Endodermal cell (in vitro differentiated cells): ENCODE data around the gene MAML2. TPM values are rescaled to one million over a fixed set of nuclear protein-coding genes. Genes with fewer than 3 reads are reported as not detected.

ENCODE experiments used
- DNase-seq: peaks from one replicate; pipeline ENCODE4 v3.0.0-alpha.2; 2017
- H3K27ac ChIP-seq: 2 replicates; pipeline ENCODE4 v1.5.1; 2013; ENCODE audit warnings: mild to moderate bottlenecking, low read depth, low read length, moderate library complexity
- H3K27me3 ChIP-seq: 2 replicates; pipeline ENCODE4 v1.6.1; 2013; ENCODE audit warnings: mild to moderate bottlenecking, low read length, moderate library complexity; ENCODE audit not compliant: insufficient read depth, control insufficient read depth, poor library complexity, severe bottlenecking
- H3K36me3 ChIP-seq: 2 replicates; pipeline ENCODE4 v1.7.0; 2013; ENCODE audit warnings: mild to moderate bottlenecking, low read length, moderate library complexity; ENCODE audit not compliant: control insufficient read depth, insufficient read depth
- H3K4me1 ChIP-seq: one replicate; pipeline ENCODE4 v1.7.0; 2013; ENCODE audit warnings: low read length; ENCODE audit not compliant: control insufficient read depth, insufficient read depth
- H3K4me3 ChIP-seq: 2 replicates; pipeline ENCODE4 v1.5.1; 2013; ENCODE audit warnings: mild to moderate bottlenecking, low read length, moderate library complexity
- H3K9ac ChIP-seq: 2 replicates; pipeline ENCODE4 v1.6.1; 2013; ENCODE audit warnings: mild to moderate bottlenecking, low read length, moderate library complexity; ENCODE audit not compliant: poor library complexity, severe bottlenecking; ENCODE audit errors: extremely low read depth
- H3K9me3 ChIP-seq: 2 replicates; pipeline ENCODE4 v1.6.1; 2013; ENCODE audit warnings: mild to moderate bottlenecking, low read length, moderate library complexity; ENCODE audit not compliant: control insufficient read depth
- H3K27ac Mint-ChIP-seq: 2 replicates; pipeline ENCODE4 v1.8.0; 2020; ENCODE audit warnings: mixed read lengths
- H3K27me3 Mint-ChIP-seq: 2 replicates; pipeline ENCODE4 v1.8.0; 2021; ENCODE audit warnings: mild to moderate bottlenecking, mixed read lengths; ENCODE audit not compliant: insufficient read depth
- H3K36me3 Mint-ChIP-seq: 2 replicates; pipeline ENCODE4 v1.8.0; 2020; ENCODE audit warnings: low read depth, mixed read lengths
- H3K4me1 Mint-ChIP-seq: 2 replicates; pipeline ENCODE4 v1.8.0; 2020; ENCODE audit warnings: mixed read lengths
- H3K4me3 Mint-ChIP-seq: 2 replicates; pipeline ENCODE4 v1.8.0; 2020; ENCODE audit warnings: mild to moderate bottlenecking, moderate library complexity, mixed read lengths
- H3K9me3 Mint-ChIP-seq: 2 replicates; pipeline ENCODE4 v1.8.0; 2020; ENCODE audit warnings: mild to moderate bottlenecking, mixed read lengths
- CTCF ChIP-seq: fragments of 200-600 bp; sonication (generic); conservative IDR thresholded peaks from 2 replicates; pipeline ENCODE4 v1.5.0; 2021; ENCODE audit warnings: antibody characterized with exemption, mild to moderate bottlenecking
- WGBS, 2 experiments: methylation state at CpG; one replicate each; pipeline versions ENCODE4 v1.1.5 to v1.1.7; 2013; ENCODE audit warnings: missing lambda C conversion rate in 2 of 2, mixed read lengths in 1 of 2; ENCODE audit not compliant: insufficient coverage in 1 of 2, insufficient read length in 1 of 2; 5-methylcytosine and 5-hydroxymethylcytosine counted together
- total RNA-seq, 2 donors: library from RNA; stranded (reverse); fragmentation: NEBNext Ultra II Directional in 1 of 2; extraction: Animal tissue kit (Norgen Biotek cat#: 25700) in 1 of 2; gene quantifications; 2 replicates in 1 of 2; 3 replicates in 1 of 2; pipeline ENCODE4 v1.2.1, GENCODE V29; 2021

MAML2 gene
- total RNA-seq, 2 donors from 2014 or later, result 6.6 to 8.0 TPM

GRCh38 chr11:96178049-96178886 lies 164.7 kb downstream of the MAML2 start:
- H3K9ac ChIP-seq, result no peak overlapping the region
- H3K27me3 Mint-ChIP-seq, result no peaks in the 10 kb centered on the region
- H3K9me3 ChIP-seq, result no peaks in the 10 kb centered on the region
- TF ChIP-seq CTCF, result no peak
- 77 to 90% methylated on average over 8 to 12 of the region's 12 CpGs for WGBS, 2 experiments
- H3K4me1 ChIP-seq, result peaks cover 3% of the 10 kb centered on the region
- peaks cover 35% of the 10 kb centered on the region for H3K4me1 Mint-ChIP-seq
- H3K27ac Mint-ChIP-seq, result no peak overlapping the region
- no peak overlapping the region for H3K4me3 ChIP-seq
- no peaks in the 10 kb centered on the region for H3K27me3 ChIP-seq
- H3K36me3 Mint-ChIP-seq, result no peaks in the 10 kb centered on the region
- no peaks in the 10 kb centered on the region for H3K9me3 Mint-ChIP-seq
- no peak overlapping the region for H3K4me3 Mint-ChIP-seq
- peak overlapping the region; percentile 60 for H3K27ac ChIP-seq
- no peaks in the 10 kb centered on the region for H3K36me3 ChIP-seq
- DNase-seq, result no peak

- Histone ChIP-seq H3K4me3 (no peak overlapping the region), H3K4me1 (peaks cover 3% of the 10 kb centered on the region), H3K27ac (no peak overlapping the region), H3K27me3 (no peaks in the 10 kb centered on the region), H3K9me3 (no peaks in the 10 kb centered on the region), H3K36me3 (no peaks in the 10 kb centered on the region), H3K9ac (no peak overlapping the region)
- H3K27me3 Mint-ChIP-seq, result no peaks in the 10 kb centered on the region
- H3K4me3 Mint-ChIP-seq, result no peak overlapping the region
- no peak for DNase-seq
- peaks cover 2% of the 10 kb centered on the region for H3K36me3 Mint-ChIP-seq
- H3K9me3 Mint-ChIP-seq, result no peaks in the 10 kb centered on the region
- 87 to 100% methylated on average over 1 to 3 of the region's 3 CpGs for WGBS, 2 experiments
- peaks cover 33% of the 10 kb centered on the region for H3K4me1 Mint-ChIP-seq
- TF ChIP-seq CTCF, result no peak
- H3K27ac Mint-ChIP-seq, result no peak overlapping the region
These were observed 165.8 kb downstream of the MAML2 start for GRCh38 chr11:96177146-96177545.

- 94 to 96% methylated on average over 4 to 5 of the region's 5 CpGs for WGBS, 2 experiments
- Histone ChIP-seq H3K36me3 (no peaks in the 10 kb centered on the region), H3K4me1 (peaks cover 8% of the 10 kb centered on the region), H3K4me3 (no peak overlapping the region), H3K27ac (no peak overlapping the region), H3K9me3 (no peaks in the 10 kb centered on the region), H3K9ac (no peak overlapping the region), H3K27me3 (no peaks in the 10 kb centered on the region)
- Mint-ChIP-seq H3K4me1 (peaks cover 28% of the 10 kb centered on the region), H3K27ac (no peak overlapping the region), H3K9me3 (no peaks in the 10 kb centered on the region), H3K36me3 (peaks cover 4% of the 10 kb centered on the region), H3K4me3 (no peak overlapping the region), H3K27me3 (no peaks in the 10 kb centered on the region)
- TF ChIP-seq CTCF, result no peak
- no peak for DNase-seq
These were observed 169.1 kb downstream of the MAML2 start for GRCh38 chr11:96173906-96174305.
